SKM-1 treated with dmso at 0.1 percent for 144 hours (cell line): Measurements from ENCODE around the gene LRRFIP1.

Experiments
- DNase-seq: peaks from one replicate; lab custom pipeline; 2025; ENCODE audit not compliant: unreplicated experiment; lab: John Stamatoyannopoulos, UW

LRRFIP1 gene

GRCh38 chr2:237721458-237721857 is 94.1 kb downstream of the LRRFIP1 start:
- no peak for DNase-seq

DNA sequence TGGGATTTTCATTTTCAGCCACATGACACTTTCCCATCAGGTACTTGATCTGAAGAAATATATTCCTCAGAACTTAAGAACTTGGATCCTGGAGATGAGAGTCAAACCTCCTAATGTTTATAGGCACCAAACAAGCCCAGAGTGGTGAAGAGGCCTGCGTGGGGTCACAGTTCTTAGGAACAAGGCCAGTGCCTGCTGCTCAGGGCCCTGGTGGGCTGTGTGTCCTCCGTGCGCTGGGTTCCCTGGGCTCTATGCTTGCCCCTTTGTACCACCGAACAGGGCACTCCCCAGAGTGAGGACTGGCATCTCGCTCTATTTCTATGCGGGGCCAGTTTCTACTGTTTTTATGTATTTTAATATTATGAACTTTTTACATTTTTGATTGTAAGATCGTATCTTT is 95.2 kb downstream of the LRRFIP1 start:
- no peak for DNase-seq

GRCh38 chr2:237723023-237723422 is 95.6 kb downstream of the LRRFIP1 start:
- DNase-seq, result no peak

- DNase-seq, result no peak
Observed at GRCh38 chr2:237723602-237724001, 96.2 kb downstream of the LRRFIP1 start.

- DNase-seq, result no peak
Observed at GRCh38 chr2:237724811-237725478, 97.6 kb downstream of the LRRFIP1 start.

- peak; percentile 65 for DNase-seq
Observed at GRCh38 chr2:237725661-237726060, 98.3 kb downstream of the LRRFIP1 start.

DNA sequence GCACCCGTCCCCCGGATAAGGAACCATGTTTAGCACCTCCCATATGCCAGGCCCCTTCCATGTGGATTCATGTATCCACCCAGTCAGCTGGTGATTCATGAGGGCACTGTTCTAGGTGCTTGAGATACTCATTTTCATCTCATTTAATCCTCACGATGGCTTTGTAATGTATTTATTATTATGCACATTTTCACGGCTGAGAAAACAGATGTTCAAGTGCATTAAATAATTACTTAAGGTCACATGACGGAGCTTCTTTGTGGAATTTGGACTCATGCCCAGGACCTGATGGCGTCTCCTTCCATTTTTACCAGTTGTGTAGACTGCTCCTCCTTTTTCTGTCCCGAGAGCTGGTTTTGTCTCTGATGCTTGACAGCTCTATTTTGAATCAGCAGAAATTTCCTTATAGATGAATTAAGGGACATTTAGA is 99.0 kb downstream of the LRRFIP1 start:
- no peak for DNase-seq

GRCh38 chr2:237727363-237727762 is 100.0 kb downstream of the LRRFIP1 start:
- no peak for DNase-seq

DNA sequence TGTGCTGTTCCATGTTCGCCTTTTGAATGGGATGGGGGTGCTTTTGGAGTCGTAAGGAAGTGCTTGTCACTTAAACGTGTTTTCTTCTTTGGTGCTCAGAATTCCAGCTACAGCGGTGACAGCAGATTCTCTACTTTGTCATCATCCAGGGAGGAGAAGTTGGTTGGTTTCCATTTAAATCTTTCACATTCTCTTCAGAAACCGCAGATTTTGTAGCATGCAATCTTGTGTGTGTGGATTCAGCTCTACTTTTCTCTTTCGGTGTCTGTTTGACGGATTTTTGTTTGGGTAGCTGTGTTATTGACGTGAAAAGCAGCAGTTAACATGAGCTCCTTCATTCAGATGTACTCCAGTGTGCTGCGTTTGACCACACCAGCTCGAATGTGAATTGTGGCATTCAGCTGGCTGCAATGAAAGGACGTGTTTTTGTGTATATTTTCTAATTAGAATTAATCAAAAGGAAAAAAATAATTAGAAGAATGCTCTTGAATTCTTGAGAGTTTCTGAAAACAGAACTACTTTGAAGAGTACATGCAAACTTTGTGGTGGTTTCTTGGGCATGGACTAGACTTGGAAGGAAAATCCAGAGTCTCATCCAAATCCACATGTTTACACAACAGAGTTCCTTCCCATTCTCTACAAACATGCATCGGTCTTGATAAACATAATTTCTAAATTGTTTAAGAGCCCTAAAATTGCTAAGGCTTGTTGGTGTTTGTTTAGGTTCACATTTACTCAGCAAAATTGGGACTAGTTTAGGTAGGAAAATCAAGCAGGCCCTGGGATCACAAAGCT is 102.5 kb downstream of the LRRFIP1 start:
- no peak for DNase-seq

- no peak for DNase-seq
Observed at GRCh38 chr2:237731663-237732062, 104.3 kb downstream of the LRRFIP1 start.

- no peak for DNase-seq
Observed at GRCh38 chr2:237732070-237732469, 104.7 kb downstream of the LRRFIP1 start.

DNA sequence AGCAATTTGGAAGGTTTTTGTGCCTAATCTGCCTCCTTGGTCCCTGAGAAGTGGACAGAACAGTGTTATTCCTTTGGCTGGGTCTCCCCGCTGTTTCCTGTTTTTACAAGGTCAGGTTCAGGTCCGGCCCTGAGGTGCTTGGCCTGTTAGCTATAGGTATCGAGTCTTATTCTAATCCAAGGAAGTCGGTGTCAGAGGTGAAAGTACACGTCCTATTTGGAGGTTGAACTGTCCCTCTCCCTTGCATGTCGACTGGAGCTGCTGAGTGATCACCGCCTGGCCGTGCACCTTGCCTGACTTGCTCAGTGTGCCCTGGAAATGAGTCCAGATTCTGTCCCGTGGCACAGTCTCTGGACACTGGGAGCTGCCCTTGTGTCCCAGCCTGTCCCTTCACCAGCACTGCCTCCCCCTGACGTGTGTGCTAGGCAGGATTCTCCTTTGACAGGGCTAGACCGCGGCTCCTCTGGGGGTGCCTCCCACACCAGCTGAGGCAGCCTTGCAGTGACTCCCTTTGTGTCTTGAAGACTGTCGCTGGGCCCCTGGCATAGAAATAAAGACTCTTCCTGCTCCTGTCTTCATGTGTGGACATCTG is 105.5 kb downstream of the LRRFIP1 start:
- DNase-seq, result no peak

- DNase-seq, result no peak
Observed at GRCh38 chr2:237733677-237734300, 106.4 kb downstream of the LRRFIP1 start.

DNA sequence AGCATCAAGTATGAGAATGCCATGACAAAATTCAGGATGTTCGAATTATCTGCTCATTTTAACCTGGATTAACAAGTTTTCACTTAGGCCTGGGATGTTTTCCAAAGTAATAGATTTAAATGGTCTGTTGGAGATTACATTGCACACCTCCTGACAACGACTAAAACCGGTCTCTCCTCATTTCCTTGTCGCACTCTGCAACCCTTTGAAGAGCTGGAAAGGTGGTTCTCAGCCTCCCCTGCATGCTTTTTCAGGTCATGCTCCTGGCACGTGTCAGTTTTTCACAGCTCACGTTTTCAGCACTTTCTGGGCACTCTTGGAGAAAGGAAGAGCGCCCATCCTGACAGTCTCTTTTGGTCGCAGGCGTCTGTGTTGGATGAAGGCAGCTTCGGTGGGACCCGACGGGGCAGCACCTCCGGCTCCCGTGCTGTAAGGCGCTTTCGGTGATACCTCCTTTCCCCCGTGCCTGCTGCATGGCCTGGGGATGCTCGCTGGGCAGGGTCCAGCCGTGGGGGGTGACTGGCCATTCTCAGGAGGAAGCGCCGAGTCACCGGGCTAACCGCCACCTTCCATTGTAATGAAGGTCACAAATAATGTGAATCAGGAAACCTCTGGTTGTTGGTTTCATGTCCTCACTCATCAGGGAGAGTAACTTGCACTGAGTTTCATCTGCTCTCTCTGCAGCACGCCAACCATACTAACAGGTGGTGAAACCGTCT is 107.7 kb downstream of the LRRFIP1 start:
- no peak for DNase-seq

GRCh38 chr2:237735798-237736197 is 108.4 kb downstream of the LRRFIP1 start:
- DNase-seq, result no peak

- no peak for DNase-seq
Observed at GRCh38 chr2:237736783-237737182, 109.4 kb downstream of the LRRFIP1 start.

- DNase-seq, result no peak
Observed at GRCh38 chr2:237737196-237737865, 109.9 kb downstream of the LRRFIP1 start.

DNA sequence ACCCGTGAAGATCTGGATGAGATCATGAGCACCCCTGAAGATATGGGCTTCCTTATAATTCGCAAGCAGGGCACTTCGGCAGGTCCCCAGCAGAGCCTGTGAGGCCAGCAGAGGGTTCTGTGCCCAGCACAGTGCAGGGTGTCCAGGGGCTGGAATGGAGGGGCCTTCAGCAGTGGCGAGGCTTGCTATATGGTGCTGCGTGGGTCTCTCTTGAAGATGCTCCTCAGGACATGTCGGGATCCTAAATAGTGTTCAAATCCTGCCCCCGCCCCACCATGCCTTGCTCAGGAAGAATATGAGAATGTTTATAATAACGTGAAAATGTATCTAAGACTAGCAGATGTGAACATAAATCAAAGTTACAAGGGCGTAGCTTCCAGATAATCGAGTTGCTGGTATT is 110.9 kb downstream of the LRRFIP1 start:
- no peak for DNase-seq

DNA sequence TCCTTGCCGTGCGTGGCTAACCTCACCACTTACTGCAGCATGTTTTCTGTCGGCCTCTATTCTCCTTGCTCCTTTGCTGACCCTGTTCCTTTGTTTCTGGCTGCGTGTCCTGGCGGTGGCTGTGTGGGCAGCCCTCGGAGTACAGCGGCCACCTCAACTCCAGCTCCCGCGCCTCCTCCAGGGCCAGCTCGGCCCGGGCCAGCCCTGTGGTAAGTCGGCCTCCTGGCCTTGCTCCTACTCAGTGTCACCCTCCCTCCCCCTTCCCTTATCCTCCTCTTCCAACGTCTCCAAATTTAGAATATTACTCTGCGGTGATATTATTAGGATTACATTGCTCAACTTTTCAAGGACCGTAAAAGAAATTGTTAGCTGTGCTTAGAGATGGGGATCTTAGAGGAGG is 111.7 kb downstream of the LRRFIP1 start:
- no peak for DNase-seq

GRCh38 chr2:237742191-237742590 is 114.8 kb downstream of the LRRFIP1 start:
- no peak for DNase-seq

DNA sequence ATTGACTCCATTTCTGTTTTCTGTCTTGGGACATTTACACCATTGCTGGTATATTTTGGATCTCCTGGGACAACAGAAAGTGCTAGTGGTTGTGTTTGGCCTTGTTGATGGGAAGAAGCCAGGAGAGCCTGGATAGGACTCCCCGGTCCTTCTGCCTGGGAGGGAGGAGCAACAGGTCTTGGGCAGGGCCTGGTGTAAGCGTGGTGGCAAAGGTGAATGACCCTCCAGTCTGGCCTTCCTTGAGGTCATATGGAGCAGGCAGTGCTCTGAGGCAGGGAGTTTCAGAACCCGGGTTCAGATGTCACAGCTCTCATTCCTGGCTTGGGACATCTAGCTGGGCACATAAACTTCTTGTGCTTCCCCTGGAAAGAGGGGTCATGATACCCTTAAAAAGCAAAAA is 115.2 kb downstream of the LRRFIP1 start:
- no peak for DNase-seq
